Peyer's patch (tissue), 4 donors: ENCODE data around the gene TMIGD2. TPM values are rescaled to one million over a fixed set of nuclear protein-coding genes. Genes with fewer than 3 reads are reported as not detected.

Source experiments
- DNase-seq, 3 donors: peaks; one replicate each; pipeline ENCODE4 v3.0.0-alpha.2; 2017 to 2019
- H3K27ac ChIP-seq, 4 donors: fragments of 200-600 bp; sonication (generic); one replicate each; pipeline ENCODE4 v1.5.1; 2016 to 2019
- H3K27me3 ChIP-seq, 2 donors: fragments of 200-600 bp; sonication (generic); one replicate each; pipeline ENCODE4 v1.5.1; 2019
- H3K36me3 ChIP-seq, 3 donors: fragments of 200-600 bp; sonication (generic); one replicate each; pipeline ENCODE4 v1.5.1; 2016 to 2019
- H3K4me1 ChIP-seq, 4 donors: fragments of 200-600 bp; sonication (generic); one replicate each; pipeline ENCODE4 v1.5.1; 2016 to 2019
- H3K4me3 ChIP-seq, 4 donors: fragments of 200-600 bp; sonication (generic); 1 replicate in 3 of 4; 2 replicates in 1 of 4; pipeline ENCODE4 v1.5.1; 2016 to 2019; ENCODE audit warnings: mild to moderate bottlenecking in 1 of 4
- H3K9me3 ChIP-seq, 4 donors: fragments of 200-600 bp; sonication (generic); one replicate each; pipeline ENCODE4 v1.5.1; 2016 to 2019; ENCODE audit warnings: mild to moderate bottlenecking in 1 of 4
- POLR2A ChIP-seq, 2 donors: fragments of 450-650 bp; IDR thresholded peaks; one replicate each; pipeline ENCODE4 v1.5.1; 2017; ENCODE audit warnings: antibody characterized with exemption in 2 of 2, mild to moderate bottlenecking in 2 of 2, moderate library complexity in 2 of 2
- total RNA-seq, 4 donors: library from RNA; depleted of rRNA; stranded (reverse); fragments of >200 nt; gene quantifications; one replicate each; pipeline ENCODE4 v1.1.0, GENCODE V29; 2016
- TF ChIP-seq, protein P1 (sequence below), 6 experiments: fragments of 450-650 bp in 4 of 6; fragments of 200-600 bp in 2 of 6; sonication (generic) in 1 of 6; IDR thresholded peaks; one replicate each; pipeline ENCODE4 v1.5.1; 2017 to 2019; ENCODE audit warnings: antibody characterized with exemption in 6 of 6, mild to moderate bottlenecking in 3 of 6, moderate library complexity in 1 of 6

Gene TMIGD2
- total RNA-seq, 4 donors from 2014 or later = 2.2 to 6.1 (median 3.8) TPM

DNA sequence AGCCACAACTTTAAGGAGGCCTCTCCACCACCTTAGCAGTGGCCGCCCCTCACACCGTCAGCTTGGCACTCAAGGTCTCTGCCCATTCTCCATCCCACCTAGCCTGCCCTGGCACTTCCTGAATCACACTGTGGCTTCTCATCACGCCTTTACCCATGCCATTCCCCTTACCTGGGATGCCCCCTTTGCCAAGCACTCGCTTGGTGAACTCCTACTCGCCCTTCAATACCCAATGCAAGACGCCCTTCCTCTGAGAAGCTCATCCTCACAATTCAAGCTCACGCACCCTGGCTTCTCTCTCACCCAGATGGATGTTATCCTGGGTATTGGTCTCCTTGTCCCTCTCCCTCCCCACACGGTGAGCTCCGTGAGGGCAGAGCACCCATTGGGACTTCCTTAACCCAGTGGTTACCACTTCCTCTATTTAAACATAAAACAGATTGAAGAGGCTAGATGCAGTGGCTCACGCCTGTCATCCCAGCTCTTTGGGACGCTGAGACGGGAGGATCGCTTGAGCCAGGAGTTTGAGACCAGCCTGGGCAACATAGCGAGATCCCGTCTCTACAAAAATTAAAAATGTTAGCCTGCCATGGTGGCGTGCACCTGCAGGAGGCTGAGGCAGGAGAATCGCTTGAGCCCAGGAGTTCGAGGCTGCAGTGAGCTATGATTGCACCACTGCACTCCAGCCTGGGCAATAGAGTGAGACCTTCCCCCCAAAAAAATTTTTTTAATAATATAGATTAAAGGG is 35.8 kb downstream of the TMIGD2 start:
- no peak overlapping the region for H3K27ac ChIP-seq
- no peaks in the 10 kb centered on the region for H3K27me3 ChIP-seq
- H3K4me3 ChIP-seq = no peak overlapping the region
- TF ChIP-seq, protein P1, sequence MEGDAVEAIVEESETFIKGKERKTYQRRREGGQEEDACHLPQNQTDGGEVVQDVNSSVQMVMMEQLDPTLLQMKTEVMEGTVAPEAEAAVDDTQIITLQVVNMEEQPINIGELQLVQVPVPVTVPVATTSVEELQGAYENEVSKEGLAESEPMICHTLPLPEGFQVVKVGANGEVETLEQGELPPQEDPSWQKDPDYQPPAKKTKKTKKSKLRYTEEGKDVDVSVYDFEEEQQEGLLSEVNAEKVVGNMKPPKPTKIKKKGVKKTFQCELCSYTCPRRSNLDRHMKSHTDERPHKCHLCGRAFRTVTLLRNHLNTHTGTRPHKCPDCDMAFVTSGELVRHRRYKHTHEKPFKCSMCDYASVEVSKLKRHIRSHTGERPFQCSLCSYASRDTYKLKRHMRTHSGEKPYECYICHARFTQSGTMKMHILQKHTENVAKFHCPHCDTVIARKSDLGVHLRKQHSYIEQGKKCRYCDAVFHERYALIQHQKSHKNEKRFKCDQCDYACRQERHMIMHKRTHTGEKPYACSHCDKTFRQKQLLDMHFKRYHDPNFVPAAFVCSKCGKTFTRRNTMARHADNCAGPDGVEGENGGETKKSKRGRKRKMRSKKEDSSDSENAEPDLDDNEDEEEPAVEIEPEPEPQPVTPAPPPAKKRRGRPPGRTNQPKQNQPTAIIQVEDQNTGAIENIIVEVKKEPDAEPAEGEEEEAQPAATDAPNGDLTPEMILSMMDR (IDR thresholded peaks at IDR 0.05) = no peak
- no peak for TF ChIP-seq POLR2A (IDR thresholded peaks at IDR 0.05)
- H3K4me1 ChIP-seq = peaks cover 0 to 9% (median 3%) of the 10 kb centered on the region in 4 donors
- DNase-seq = no peak
- peaks cover 0 to 69% (median 0%) of the 10 kb centered on the region in 3 donors for H3K36me3 ChIP-seq
- H3K9me3 ChIP-seq = no peaks in the 10 kb centered on the region

- Histone ChIP-seq H3K36me3 (peaks cover 0 to 78% (median 0%) of the 10 kb centered on the region in 3 donors), H3K27ac (no peak overlapping the region), H3K4me1 (peaks cover 0 to 9% (median 3%) of the 10 kb centered on the region in 4 donors), H3K9me3 (no peaks in the 10 kb centered on the region), H3K27me3 (no peaks in the 10 kb centered on the region), H3K4me3 (no peak overlapping the region)
- DNase-seq = no peak
- TF ChIP-seq, protein P1 (IDR thresholded peaks at IDR 0.05) = no peak
- TF ChIP-seq POLR2A (IDR thresholded peaks at IDR 0.05) = no peak
Observed at GRCh38 chr19:4264812-4265211, 37.4 kb downstream of the TMIGD2 start.

- H3K36me3 ChIP-seq = peaks cover 0 to 90% (median 0%) of the 10 kb centered on the region in 3 donors
- no peaks in the 10 kb centered on the region for H3K4me1 ChIP-seq
- H3K27me3 ChIP-seq = no peaks in the 10 kb centered on the region
- no peak for DNase-seq
- no peaks in the 10 kb centered on the region for H3K9me3 ChIP-seq
- H3K27ac ChIP-seq = no peak overlapping the region
- H3K4me3 ChIP-seq = no peak overlapping the region
- TF ChIP-seq, protein P1 (IDR thresholded peaks at IDR 0.05) = no peak
- TF ChIP-seq POLR2A (IDR thresholded peaks at IDR 0.05) = no peak
Observed at GRCh38 chr19:4260613-4261191, 41.5 kb downstream of the TMIGD2 start.

- Histone ChIP-seq H3K36me3 (peaks cover 0 to 97% (median 0%) of the 10 kb centered on the region in 3 donors), H3K27me3 (no peaks in the 10 kb centered on the region), H3K27ac (no peak overlapping the region), H3K9me3 (no peaks in the 10 kb centered on the region), H3K4me3 (no peak overlapping the region), H3K4me1 (no peaks in the 10 kb centered on the region)
- DNase-seq = no peak
- TF ChIP-seq, protein P1 (IDR thresholded peaks at IDR 0.05) = no peak
- TF ChIP-seq POLR2A (IDR thresholded peaks at IDR 0.05) = no peak
Observed at GRCh38 chr19:4258181-4258580, 44.0 kb downstream of the TMIGD2 start.

DNA sequence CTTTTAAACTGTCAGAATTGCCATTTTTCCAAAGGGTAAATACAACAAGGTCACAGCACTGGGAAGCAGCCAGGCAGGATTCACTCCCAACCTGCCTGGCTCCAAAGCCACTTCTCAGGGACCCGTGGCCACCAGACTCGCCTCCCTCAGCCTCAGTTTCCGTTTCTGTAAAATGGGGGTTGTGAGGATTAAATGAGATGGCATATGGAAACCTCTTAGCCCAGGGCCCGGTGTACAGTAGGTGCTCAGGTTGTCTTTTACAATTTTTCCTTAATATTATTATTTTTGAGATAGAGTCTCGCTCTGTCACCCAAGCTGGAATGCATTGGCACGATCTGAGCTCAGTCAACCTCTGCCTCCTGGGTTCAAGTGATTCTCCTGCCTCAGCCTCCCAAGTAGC is 45.2 kb downstream of the TMIGD2 start:
- Histone ChIP-seq H3K27me3 (no peaks in the 10 kb centered on the region), H3K4me1 (no peaks in the 10 kb centered on the region)
- TF ChIP-seq POLR2A (IDR thresholded peaks at IDR 0.05) = no peak
- TF ChIP-seq, protein P1 (IDR thresholded peaks at IDR 0.05) = no peak

More for the DNA sequence above, 45.2 kb downstream of the TMIGD2 start:
- H3K4me3 ChIP-seq = no peak overlapping the region
- no peak for DNase-seq
- peaks cover 0 to 97% (median 0%) of the 10 kb centered on the region in 3 donors for H3K36me3 ChIP-seq
- H3K9me3 ChIP-seq = no peaks in the 10 kb centered on the region
- H3K27ac ChIP-seq = no peak overlapping the region
